RWPE2 (cell line): ENCODE results near the gene QSOX1.

Source experiments
- ATAC-seq: fragments of 200-7000 bp; cut with Tn5 transposase; 3 replicates; pipeline ENCODE4 v1.9.1; 2021; ENCODE audit warnings: low read depth
- DNase-seq: peaks from one replicate; pipeline ENCODE4 v3.0.0-alpha.2; 2020; ENCODE audit warnings: low spot score
- H3K27ac ChIP-seq: fragments of 450-650 bp; 2 replicates; pipeline ENCODE4 v1.5.1; 2017; ENCODE audit warnings: mild to moderate bottlenecking; ENCODE audit not compliant: poor library complexity, severe bottlenecking
- H3K27me3 ChIP-seq: fragments of 250-450 bp; sonication (Bioruptor Pico); 2 replicates; pipeline ENCODE4 v1.5.1; 2021; ENCODE audit warnings: mild to moderate bottlenecking, moderate library complexity; ENCODE audit not compliant: insufficient read depth, poor library complexity, severe bottlenecking
- H3K36me3 ChIP-seq: fragments of 250-450 bp; sonication (Bioruptor Pico); 2 replicates; pipeline ENCODE4 v1.5.1; 2020; ENCODE audit warnings: low read depth, mild to moderate bottlenecking, moderate library complexity
- H3K4me1 ChIP-seq: fragments of 250-450 bp; sonication (Bioruptor Pico); 2 replicates; pipeline ENCODE4 v1.5.1; 2021; ENCODE audit warnings: mild to moderate bottlenecking, moderate library complexity; ENCODE audit not compliant: insufficient read depth, poor library complexity, severe bottlenecking
- H3K4me3 ChIP-seq: fragments of 250-450 bp; sonication (Bioruptor Pico); 2 replicates; pipeline ENCODE4 v1.5.1; 2021; ENCODE audit warnings: mild to moderate bottlenecking, moderate library complexity; ENCODE audit not compliant: severe bottlenecking
- H3K9me3 ChIP-seq: fragments of 250-450 bp; sonication (Bioruptor Pico); 2 replicates; pipeline ENCODE4 v1.5.1; 2021; ENCODE audit warnings: mild to moderate bottlenecking, moderate library complexity; ENCODE audit not compliant: severe bottlenecking
- TF ChIP-seq, protein P1 (sequence below): fragments of 450-650 bp; IDR thresholded peaks from one replicate; pipeline ENCODE4 v1.5.1; 2017; ENCODE audit warnings: mild to moderate bottlenecking, moderate library complexity; ENCODE audit not compliant: poor library complexity, severe bottlenecking

The QSOX1 gene

DNA sequence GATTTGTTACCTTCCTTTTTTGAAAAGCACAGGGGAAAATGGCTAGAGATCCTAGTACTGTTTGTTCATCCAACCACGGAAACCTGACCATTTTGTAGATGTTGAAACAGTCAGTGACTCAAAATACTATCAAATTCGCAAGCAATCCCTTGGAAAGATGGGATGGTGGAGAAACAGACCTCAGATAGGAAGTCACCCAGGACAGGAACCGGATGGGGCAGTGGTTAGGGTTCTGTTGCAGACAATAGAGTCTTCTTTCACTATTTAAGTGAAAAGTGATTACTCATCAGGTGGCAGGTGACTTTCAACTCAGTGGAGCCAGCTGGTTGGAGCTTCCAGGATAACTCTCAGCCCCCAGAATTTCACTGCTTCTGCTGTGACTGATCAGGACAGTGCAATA is 92.4 kb downstream of the QSOX1 start:
- H3K4me1 ChIP-seq = no peaks in the 10 kb centered on the region
- TF ChIP-seq, protein P1, sequence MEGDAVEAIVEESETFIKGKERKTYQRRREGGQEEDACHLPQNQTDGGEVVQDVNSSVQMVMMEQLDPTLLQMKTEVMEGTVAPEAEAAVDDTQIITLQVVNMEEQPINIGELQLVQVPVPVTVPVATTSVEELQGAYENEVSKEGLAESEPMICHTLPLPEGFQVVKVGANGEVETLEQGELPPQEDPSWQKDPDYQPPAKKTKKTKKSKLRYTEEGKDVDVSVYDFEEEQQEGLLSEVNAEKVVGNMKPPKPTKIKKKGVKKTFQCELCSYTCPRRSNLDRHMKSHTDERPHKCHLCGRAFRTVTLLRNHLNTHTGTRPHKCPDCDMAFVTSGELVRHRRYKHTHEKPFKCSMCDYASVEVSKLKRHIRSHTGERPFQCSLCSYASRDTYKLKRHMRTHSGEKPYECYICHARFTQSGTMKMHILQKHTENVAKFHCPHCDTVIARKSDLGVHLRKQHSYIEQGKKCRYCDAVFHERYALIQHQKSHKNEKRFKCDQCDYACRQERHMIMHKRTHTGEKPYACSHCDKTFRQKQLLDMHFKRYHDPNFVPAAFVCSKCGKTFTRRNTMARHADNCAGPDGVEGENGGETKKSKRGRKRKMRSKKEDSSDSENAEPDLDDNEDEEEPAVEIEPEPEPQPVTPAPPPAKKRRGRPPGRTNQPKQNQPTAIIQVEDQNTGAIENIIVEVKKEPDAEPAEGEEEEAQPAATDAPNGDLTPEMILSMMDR = no peak
- no peaks in the 10 kb centered on the region for H3K9me3 ChIP-seq
- DNase-seq (no peak), ATAC-seq (no peak; the same call in 2 of the 3 replicates)
- H3K27ac ChIP-seq = no peak overlapping the region
- no peak overlapping the region for H3K4me3 ChIP-seq
- H3K27me3 ChIP-seq = peaks cover 4% of the 10 kb centered on the region
- H3K36me3 ChIP-seq = no peaks in the 10 kb centered on the region

DNA sequence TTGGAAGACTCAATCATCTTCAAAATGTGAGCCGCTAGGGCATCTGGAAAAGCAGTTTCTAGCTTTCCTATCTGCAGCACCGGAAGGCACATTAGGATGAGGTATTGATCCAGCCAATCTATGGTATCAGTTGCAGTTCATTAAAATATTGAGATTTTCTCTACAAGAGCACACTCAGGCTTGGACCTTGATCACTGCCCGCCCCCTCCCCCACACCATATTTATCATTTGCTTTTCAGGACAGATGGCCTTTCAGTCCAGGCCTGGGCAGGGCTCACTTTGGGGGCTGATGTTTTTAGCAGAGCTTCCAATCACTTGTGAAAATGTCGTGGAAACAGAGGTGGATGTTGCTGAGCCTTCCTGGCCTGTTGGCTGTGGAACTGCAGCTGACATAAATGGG is 92.9 kb downstream of the QSOX1 start:
- no peaks in the 10 kb centered on the region for H3K4me1 ChIP-seq

DNA sequence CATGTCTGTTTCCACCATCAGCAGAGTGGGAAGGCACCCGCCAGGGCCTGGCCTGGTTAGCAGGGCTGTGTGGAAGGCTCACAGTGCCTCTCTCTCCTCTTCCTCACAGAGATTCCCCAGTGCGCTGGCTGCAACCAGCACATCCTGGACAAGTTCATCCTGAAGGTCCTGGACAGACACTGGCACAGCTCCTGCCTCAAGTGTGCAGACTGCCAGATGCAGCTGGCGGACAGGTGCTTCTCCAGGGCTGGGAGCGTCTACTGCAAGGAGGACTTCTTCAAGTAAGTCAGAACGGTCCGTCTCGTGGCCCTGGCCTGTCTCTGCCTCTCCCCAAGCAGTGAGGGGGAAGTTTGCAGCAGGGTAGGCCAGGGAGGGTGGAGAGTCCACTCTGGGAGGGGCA is 93.5 kb downstream of the QSOX1 start:
- DNase-seq (no peak), ATAC-seq (no peak)
- TF ChIP-seq, protein P1 = no peak
- Histone ChIP-seq H3K9me3 (no peaks in the 10 kb centered on the region), H3K36me3 (no peaks in the 10 kb centered on the region), H3K27ac (no peak overlapping the region), H3K4me1 (no peaks in the 10 kb centered on the region), H3K27me3 (no peaks in the 10 kb centered on the region), H3K4me3 (no peak overlapping the region)

More for the DNA sequence above, 92.9 kb downstream of the QSOX1 start:
- DNase-seq (no peak), ATAC-seq (no peak)
- H3K27ac ChIP-seq = no peak overlapping the region
- H3K4me3 ChIP-seq = no peak overlapping the region
- TF ChIP-seq, protein P1 = no peak
- H3K27me3 ChIP-seq = peaks cover 3% of the 10 kb centered on the region
- H3K36me3 ChIP-seq = no peaks in the 10 kb centered on the region
- H3K9me3 ChIP-seq = no peaks in the 10 kb centered on the region

DNA sequence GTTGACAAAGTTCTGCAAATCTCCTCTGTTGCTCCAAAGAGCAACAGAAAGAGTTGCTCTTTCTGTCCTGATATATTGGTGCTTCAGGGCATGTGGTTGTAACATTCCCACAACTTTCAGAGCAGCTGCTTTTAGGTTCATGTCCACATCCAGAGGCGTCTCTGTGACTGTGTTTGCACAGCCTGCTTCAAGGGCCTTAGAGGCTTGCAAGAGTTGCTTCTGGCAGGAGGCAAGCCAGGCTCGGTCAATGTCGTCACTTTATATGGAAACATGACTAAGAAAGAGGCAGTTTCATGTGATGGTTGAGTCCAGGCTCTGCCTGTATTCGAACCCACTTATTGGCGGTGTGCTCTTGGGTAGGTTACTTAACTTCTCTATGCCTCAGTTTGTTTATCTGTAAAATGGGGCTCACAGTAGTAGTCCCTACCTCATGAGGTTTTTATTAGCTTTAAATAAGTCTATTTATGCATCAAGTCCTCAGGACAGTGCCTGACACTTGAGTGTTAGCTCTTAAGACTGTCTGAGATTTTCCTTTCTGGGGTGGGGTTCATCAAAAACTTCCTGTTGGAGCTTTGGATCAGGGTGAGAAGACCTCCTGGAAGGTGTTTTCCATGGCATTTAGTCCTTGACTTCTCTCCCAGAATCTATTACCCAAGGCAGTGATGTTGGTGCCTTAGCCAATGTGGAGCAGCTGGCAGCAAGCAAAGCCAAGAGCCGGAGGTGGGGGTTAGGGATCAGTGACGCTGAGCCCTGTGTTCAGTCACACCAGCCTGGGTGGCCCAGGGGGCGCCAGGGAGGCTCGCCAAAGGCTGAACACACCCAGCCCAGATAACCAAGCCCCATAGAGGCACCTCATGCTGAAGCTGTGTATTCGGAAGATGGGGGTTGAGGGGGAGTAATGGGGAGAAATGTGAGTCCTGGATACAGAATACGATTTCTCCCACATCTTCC is 94.3 kb downstream of the QSOX1 start:
- TF ChIP-seq, protein P1 = no peak
- no peaks in the 10 kb centered on the region for H3K36me3 ChIP-seq
- DNase-seq (peak; percentile 38), ATAC-seq (no peak)
- H3K4me3 ChIP-seq = no peak overlapping the region
- H3K27ac ChIP-seq = no peak overlapping the region
- no peaks in the 10 kb centered on the region for H3K9me3 ChIP-seq
- no peaks in the 10 kb centered on the region for H3K27me3 ChIP-seq
- no peaks in the 10 kb centered on the region for H3K4me1 ChIP-seq
